Keratinocyte (primary cell): Measurements from ENCODE around the gene ARHGAP6. TPM values are rescaled to one million over a fixed set of nuclear protein-coding genes. Genes with fewer than 3 reads are reported as not detected.

Source experiments
- DNase-seq: peaks from one replicate; pipeline ENCODE4 v3.0.0-alpha.2; 2011; ENCODE audit warnings: low read depth, missing footprints, low spot score
- FAIRE-seq: peaks from 2 replicates; lab custom pipeline; 2011; peaks lifted over from hg19 to GRCh38; lab: Jason Lieb, UNC
- H2AFZ ChIP-seq: 2 replicates; pipeline ENCODE4 v1.6.0; 2012; ENCODE audit warnings: low read length, control low read depth, inconsistent platforms; ENCODE audit not compliant: control insufficient read depth
- H3K27ac ChIP-seq: 2 replicates; pipeline ENCODE4 v1.5.1; 2011; ENCODE audit warnings: low read length; ENCODE audit not compliant: control insufficient read depth, insufficient read depth
- H3K27me3 ChIP-seq: 3 replicates; pipeline ENCODE4 v1.6.0; 2011; ENCODE audit warnings: low read length; ENCODE audit not compliant: control insufficient read depth, insufficient read depth; ENCODE audit errors: extremely low read depth
- H3K36me3 ChIP-seq, 2 experiments: 2 replicates in 1 of 2; 3 replicates in 1 of 2; pipeline ENCODE4 v1.5.1; 2011; ENCODE audit warnings: low read length in 2 of 2, mild to moderate bottlenecking in 1 of 2; ENCODE audit not compliant: control insufficient read depth in 2 of 2, insufficient read depth in 2 of 2; ENCODE audit errors: extremely low read depth in 1 of 2
- H3K4me1 ChIP-seq: 3 replicates; pipeline ENCODE4 v1.5.1; 2011; ENCODE audit warnings: low read length; ENCODE audit not compliant: control insufficient read depth, insufficient read depth; ENCODE audit errors: extremely low read depth
- H3K4me2 ChIP-seq: 3 replicates; pipeline ENCODE4 v1.6.0; 2011; ENCODE audit warnings: low read depth, low read length; ENCODE audit not compliant: control insufficient read depth, insufficient read depth; ENCODE audit errors: extremely low read depth
- H3K4me3 ChIP-seq, 3 experiments: fragments of 200-600 bp in 1 of 3; sonication (generic) in 1 of 3; 2 replicates in 2 of 3; 3 replicates in 1 of 3; pipeline ENCODE4 v1.5.1; 2011 to 2016; ENCODE audit warnings: low read length in 3 of 3, mild to moderate bottlenecking in 3 of 3, control low read depth in 2 of 3, inconsistent platforms in 1 of 3, low read depth in 1 of 3, mixed read lengths in 1 of 3, mixed run types in 1 of 3, moderate library complexity in 1 of 3; ENCODE audit not compliant: control insufficient read depth in 2 of 3, insufficient read depth in 2 of 3; ENCODE audit errors: extremely low read depth in 1 of 3
- H3K79me2 ChIP-seq: 2 replicates; pipeline ENCODE4 v1.6.0; 2012; ENCODE audit warnings: low read length; ENCODE audit not compliant: control insufficient read depth, insufficient read depth
- H3K9ac ChIP-seq: 3 replicates; pipeline ENCODE4 v1.6.0; 2011; ENCODE audit warnings: low read length; ENCODE audit not compliant: control insufficient read depth, insufficient read depth; ENCODE audit errors: extremely low read depth
- H3K9me1 ChIP-seq: 3 replicates; pipeline ENCODE4 v1.6.0; 2011; ENCODE audit warnings: low read length; ENCODE audit not compliant: control insufficient read depth, insufficient read depth; ENCODE audit errors: extremely low read depth
- H3K9me3 ChIP-seq: 2 replicates; pipeline ENCODE4 v1.5.1; 2012; ENCODE audit warnings: low read depth, low read length; ENCODE audit not compliant: control insufficient read depth
- H4K20me1 ChIP-seq: 3 replicates; pipeline ENCODE4 v1.6.0; 2011; ENCODE audit warnings: low read length; ENCODE audit not compliant: control insufficient read depth, insufficient read depth; ENCODE audit errors: extremely low read depth
- CTCF ChIP-seq, 3 experiments: IDR thresholded peaks in 1 of 3; conservative IDR thresholded peaks in 1 of 3; optimal IDR thresholded peaks in 1 of 3; 2 replicates in 2 of 3; 3 replicates in 1 of 3; pipeline versions ENCODE3 to v1.5.1; 2011; ENCODE audit warnings: low read length in 3 of 3, mild to moderate bottlenecking in 3 of 3, moderate library complexity in 2 of 3, control low read depth in 1 of 3, inconsistent platforms in 1 of 3; ENCODE audit not compliant: insufficient read depth in 2 of 3; ENCODE audit errors: extremely low read depth in 1 of 3
- EZH2 ChIP-seq: IDR thresholded peaks from one replicate; pipeline ENCODE4 v1.6.1; 2012; ENCODE audit warnings: inconsistent platforms, mild to moderate bottlenecking, low read length, moderate library complexity
- dilution Hi-C: fragments of 300-500 bp; cut with MboI; formaldehyde crosslinking; loops from one replicate; pipeline ENCODE4 v1.7.0; 2020; ENCODE audit warnings: low sequenced_read_pairs; ENCODE audit not compliant: extremely low pct_ligation_motif_present
- polyA plus RNA-seq, 5 experiments: library from polyadenylated mRNA; depleted of rRNA in 3 of 5; stranded (reverse) in 3 of 5; stranded (forward) in 1 of 5; unstranded in 1 of 5; fragments of >200 nt; gene quantifications; 1 replicate in 1 of 5; 2 replicates in 3 of 5; 3 replicates in 1 of 5; pipeline versions ENCODE4 v1.2.1 to v1.2.3, GENCODE V29; 2011 to 2012; ENCODE audit warnings: missing spikeins in 2 of 5, low read depth in 1 of 5, low replicate concordance in 1 of 5

Gene ARHGAP6
- polyA plus RNA-seq, 1 donor (not counting 4 experiments of a cell fraction or from before 2014, with no cell fraction given), result 0.01 TPM

GRCh38 chrX:11287505-11287904 is 378.2 kb downstream of the ARHGAP6 start:
- H2AFZ ChIP-seq, result no peak overlapping the region
- no peak overlapping the region for H3K4me3 ChIP-seq
- no peak for DNase-seq
- H3K79me2 ChIP-seq, result no peaks in the 10 kb centered on the region
- no peaks in the 10 kb centered on the region for H4K20me1 ChIP-seq
- H3K27me3 ChIP-seq, result no peaks in the 10 kb centered on the region
- H3K36me3 ChIP-seq, result no peaks in the 10 kb centered on the region
- H3K9ac ChIP-seq, result no peak overlapping the region
- dilution Hi-C loops, result no loop called here
- H3K9me1 ChIP-seq, result no peaks in the 10 kb centered on the region
- FAIRE-seq, result no peak
- no peaks in the 10 kb centered on the region for H3K4me1 ChIP-seq
- H3K27ac ChIP-seq, result no peak overlapping the region
- no peaks in the 10 kb centered on the region for H3K9me3 ChIP-seq
- H3K4me2 ChIP-seq, result no peak overlapping the region
- no peak for TF ChIP-seq EZH2
- TF ChIP-seq CTCF (optimal IDR thresholded peaks at IDR 0.05 in 1 of 3, IDR thresholded peaks at IDR 0.05 in 1 of 3, conservative IDR thresholded peaks at IDR 0.05 in 1 of 3; ENCODE audit: extremely low read depth in 1 of 3, insufficient read depth in 2 of 3, low read length in 3 of 3), result no peak

DNA sequence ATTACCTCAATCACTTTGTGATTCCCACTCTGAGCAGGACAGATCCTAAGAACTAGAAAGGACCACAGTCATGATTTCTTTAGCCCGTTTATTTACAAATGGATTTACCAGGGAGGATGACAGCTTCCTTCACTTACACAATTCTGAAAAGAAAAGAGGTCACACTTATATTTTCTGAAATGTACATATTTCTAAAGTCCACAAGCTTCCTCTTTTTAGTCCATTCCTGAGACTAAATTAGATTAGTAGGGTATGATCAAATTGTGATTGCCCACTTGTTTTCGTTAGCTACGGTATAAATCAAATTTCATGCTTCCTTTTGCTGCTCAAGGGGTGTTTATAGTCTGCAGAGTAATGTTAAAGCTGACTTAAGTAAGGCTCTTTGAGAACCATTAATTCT is 380.1 kb downstream of the ARHGAP6 start:
- Histone ChIP-seq H3K27ac (no peak overlapping the region), H3K79me2 (no peaks in the 10 kb centered on the region), H3K4me3 (no peak overlapping the region), H4K20me1 (no peaks in the 10 kb centered on the region), H3K36me3 (no peaks in the 10 kb centered on the region), H3K9ac (no peak overlapping the region), H3K4me2 (no peak overlapping the region), H2AFZ (no peak overlapping the region), H3K9me3 (no peaks in the 10 kb centered on the region), H3K9me1 (no peaks in the 10 kb centered on the region), H3K27me3 (no peaks in the 10 kb centered on the region), H3K4me1 (no peaks in the 10 kb centered on the region)
- no peak for FAIRE-seq
- no peak for TF ChIP-seq EZH2
- no peak for TF ChIP-seq CTCF (optimal IDR thresholded peaks at IDR 0.05 in 1 of 3, IDR thresholded peaks at IDR 0.05 in 1 of 3, conservative IDR thresholded peaks at IDR 0.05 in 1 of 3; ENCODE audit: extremely low read depth in 1 of 3, insufficient read depth in 2 of 3, low read length in 3 of 3)
- dilution Hi-C loops, result no loop called here
- no peak for DNase-seq
